Activated CD8-positive, alpha-beta T cell treated with anti-CD3 and anti-CD28 coated beads for 36 hours (primary cell): ENCODE results near the gene LSG1. TPM values are rescaled to one million over a fixed set of nuclear protein-coding genes. Genes with fewer than 3 reads are reported as not detected.

Experiments used
- ATAC-seq: fragments of 200-7000 bp; cut with Tn5 transposase; one replicate; pipeline ENCODE4 v1.10.0; 2021; ENCODE audit warnings: mild to moderate bottlenecking, moderate library complexity
- CTCF ChIA-PET: fragments of 350-600 bp; sonication (Branson Sonifier 250); formaldehyde crosslinking; loops from one replicate; lab custom pipeline; 2021; ENCODE audit warnings: antibody characterized with exemption; lab: Charles Lee
- POLR2A ChIA-PET: fragments of 350-600 bp; sonication (Branson Sonifier 250); formaldehyde crosslinking; loops from one replicate; lab custom pipeline; 2021; ENCODE audit warnings: antibody characterized with exemption; lab: Charles Lee
- DNase-seq: peaks from one replicate; pipeline ENCODE4 v3.0.0-alpha.2; 2020
- H3K27ac Mint-ChIP-seq: one replicate; pipeline ENCODE4 v1.8.0; 2021; ENCODE audit warnings: mild to moderate bottlenecking, mixed read lengths
- H3K27me3 Mint-ChIP-seq: one replicate; pipeline ENCODE4 v1.8.0; 2021; ENCODE audit warnings: mixed read lengths
- H3K36me3 Mint-ChIP-seq: one replicate; pipeline ENCODE4 v1.8.0; 2021; ENCODE audit warnings: low read depth, mixed read lengths
- H3K4me1 Mint-ChIP-seq: one replicate; pipeline ENCODE4 v1.8.0; 2021; ENCODE audit warnings: low read depth, mixed read lengths
- H3K4me3 Mint-ChIP-seq: one replicate; pipeline ENCODE4 v1.8.0; 2021; ENCODE audit warnings: mild to moderate bottlenecking, moderate library complexity, mixed read lengths
- H3K9me3 Mint-ChIP-seq: one replicate; pipeline ENCODE4 v1.8.0; 2021; ENCODE audit warnings: mixed read lengths
- intact Hi-C: fragments of 100-400 bp; cut with micrococcal nuclease; formaldehyde crosslinking; loops from one replicate; pipeline ENCODE4 v1.10.0; 2022
- total RNA-seq, 2 experiments: library from RNA; stranded (reverse); gene quantifications; one replicate each; pipeline ENCODE4 v1.2.3, GENCODE V29; 2021
- TF ChIP-seq, protein P1 (sequence below): fragments of 200-600 bp; IDR thresholded peaks from one replicate; pipeline ENCODE4 v1.8.0; 2022; ENCODE audit warnings: antibody characterized with exemption, mild to moderate bottlenecking

Gene LSG1
- total RNA-seq, 2 experiments from 2014 or later = 36.5 to 41.3 TPM

DNA sequence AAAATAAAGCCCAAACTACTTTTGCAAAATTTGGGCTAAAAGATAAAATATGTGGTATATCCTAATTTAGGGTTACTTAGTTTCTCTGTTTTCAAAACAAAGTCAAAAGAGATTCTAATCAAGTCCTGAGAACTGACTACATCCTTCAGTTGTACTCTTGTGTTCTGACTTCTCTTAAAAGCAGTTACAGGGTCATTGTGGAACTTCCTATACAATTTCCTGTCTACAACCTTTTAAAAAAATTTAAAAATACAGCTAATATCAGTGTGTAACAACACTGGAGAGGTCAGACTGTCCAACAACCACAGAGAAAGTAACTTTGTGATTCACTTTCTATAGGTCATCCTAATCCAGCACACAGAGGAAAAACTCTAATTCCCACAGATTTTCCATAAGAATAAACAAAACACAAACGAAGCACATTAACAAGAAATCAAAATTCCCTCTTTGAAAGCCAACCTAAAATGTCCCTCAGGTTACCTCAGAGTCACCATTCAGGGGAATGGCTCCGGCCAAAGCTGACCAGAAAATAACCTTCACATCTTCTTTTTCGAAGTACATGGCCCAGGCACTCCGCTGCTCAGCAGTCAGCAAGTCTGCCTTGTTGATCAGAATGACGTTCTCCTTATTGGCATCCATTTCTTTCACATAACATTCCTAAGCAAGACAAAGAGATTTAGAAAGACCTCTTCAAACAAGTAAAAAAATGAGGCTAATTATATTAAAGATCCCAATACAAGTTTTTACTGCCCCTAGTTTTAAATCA is 13.3 kb downstream of the LSG1 start:
- intact Hi-C loops = no loop called here
- ChIA-PET CTCF (interaction anchor here (1.2 to 6.4 kb wide), 3 partner anchors 12 to 602 kb away, joined by 3 to 64 read pairs (median 4); partner anchors contain the start of gene LSG1), POLR2A (interaction anchor here (1.3 kb wide), 1 partner anchor 11 kb away, joined by 6 read pairs; no protein-coding TSS in a partner anchor)
- TF ChIP-seq, protein P1, sequence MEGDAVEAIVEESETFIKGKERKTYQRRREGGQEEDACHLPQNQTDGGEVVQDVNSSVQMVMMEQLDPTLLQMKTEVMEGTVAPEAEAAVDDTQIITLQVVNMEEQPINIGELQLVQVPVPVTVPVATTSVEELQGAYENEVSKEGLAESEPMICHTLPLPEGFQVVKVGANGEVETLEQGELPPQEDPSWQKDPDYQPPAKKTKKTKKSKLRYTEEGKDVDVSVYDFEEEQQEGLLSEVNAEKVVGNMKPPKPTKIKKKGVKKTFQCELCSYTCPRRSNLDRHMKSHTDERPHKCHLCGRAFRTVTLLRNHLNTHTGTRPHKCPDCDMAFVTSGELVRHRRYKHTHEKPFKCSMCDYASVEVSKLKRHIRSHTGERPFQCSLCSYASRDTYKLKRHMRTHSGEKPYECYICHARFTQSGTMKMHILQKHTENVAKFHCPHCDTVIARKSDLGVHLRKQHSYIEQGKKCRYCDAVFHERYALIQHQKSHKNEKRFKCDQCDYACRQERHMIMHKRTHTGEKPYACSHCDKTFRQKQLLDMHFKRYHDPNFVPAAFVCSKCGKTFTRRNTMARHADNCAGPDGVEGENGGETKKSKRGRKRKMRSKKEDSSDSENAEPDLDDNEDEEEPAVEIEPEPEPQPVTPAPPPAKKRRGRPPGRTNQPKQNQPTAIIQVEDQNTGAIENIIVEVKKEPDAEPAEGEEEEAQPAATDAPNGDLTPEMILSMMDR = no peak
- Mint-ChIP-seq H3K27me3 (no peaks in the 10 kb centered on the region), H3K9me3 (no peaks in the 10 kb centered on the region), H3K36me3 (peaks cover 40% of the 10 kb centered on the region), H3K4me3 (no peak overlapping the region), H3K27ac (no peak overlapping the region), H3K4me1 (peaks cover 24% of the 10 kb centered on the region)
- ATAC-seq (no peak), DNase-seq (no peak)

DNA sequence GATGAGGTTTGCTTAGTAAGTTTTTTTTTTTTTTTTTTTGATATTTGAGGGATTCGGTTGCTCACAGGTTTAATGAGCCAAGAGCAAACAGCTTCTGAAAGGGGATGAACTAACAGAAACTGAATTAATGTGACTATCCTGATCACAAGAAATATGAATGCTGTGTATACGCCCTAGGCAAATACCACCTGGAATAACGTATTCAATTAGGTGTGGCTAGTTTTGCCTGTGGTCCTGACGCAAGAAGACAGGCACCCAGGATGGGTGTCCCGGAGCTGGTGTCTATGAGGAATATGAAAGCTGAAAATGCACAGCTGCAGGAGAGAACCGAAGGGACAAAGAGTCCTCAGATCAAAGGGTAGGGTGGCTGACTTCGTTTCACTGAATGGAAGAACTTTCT is 14.6 kb downstream of the LSG1 start:
- Mint-ChIP-seq H3K9me3 (no peaks in the 10 kb centered on the region), H3K27me3 (no peaks in the 10 kb centered on the region), H3K4me3 (no peak overlapping the region), H3K27ac (no peak overlapping the region), H3K4me1 (peaks cover 24% of the 10 kb centered on the region), H3K36me3 (peaks cover 52% of the 10 kb centered on the region)
- intact Hi-C loops = no loop called here
- POLR2A ChIA-PET = no interaction called here
- DNase-seq = no peak
- no peak for ATAC-seq
- CTCF ChIA-PET = interaction anchor here (1.2 to 6.4 kb wide), 2 partner anchors 9 to 14 kb away, joined by 3 to 64 read pairs; partner anchors contain the start of gene LSG1
- TF ChIP-seq, protein P1 = no peak

DNA sequence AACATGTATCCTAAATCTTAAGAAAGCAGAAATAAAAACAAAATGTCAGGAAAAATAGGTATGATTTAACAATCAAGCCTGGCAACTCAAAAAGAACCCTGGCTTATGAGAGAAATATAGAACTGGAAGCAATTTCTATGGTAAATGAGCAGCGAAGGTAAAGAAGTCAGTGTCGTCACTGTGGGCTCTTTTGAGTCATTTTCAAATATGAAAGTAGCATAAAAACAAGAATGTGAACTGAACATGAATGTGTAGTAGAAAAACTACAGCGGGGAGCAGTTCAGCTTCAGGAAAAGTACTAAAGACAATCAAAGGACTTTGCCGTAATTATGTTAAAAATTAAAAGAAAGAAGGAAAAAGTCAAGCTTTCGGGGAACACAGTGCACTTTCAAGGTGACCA is 17.5 kb downstream of the LSG1 start:
- DNase-seq (no peak), ATAC-seq (peak; percentile 67)
- ChIA-PET POLR2A (interaction anchor here (1.6 kb wide), 1 partner anchor 15 kb away, joined by 6 read pairs; no protein-coding TSS in a partner anchor), CTCF (interaction anchor here (1.5 kb wide), 1 partner anchor 18 kb away, joined by 3 read pairs; the partner anchor contains the start of gene LSG1)
- Mint-ChIP-seq H3K27ac (peak overlapping the region; percentile 73), H3K4me3 (no peak overlapping the region), H3K4me1 (peaks cover 15% of the 10 kb centered on the region), H3K36me3 (peaks cover 69% of the 10 kb centered on the region), H3K27me3 (no peaks in the 10 kb centered on the region), H3K9me3 (no peaks in the 10 kb centered on the region)
- intact Hi-C loops = no loop called here
- TF ChIP-seq, protein P1 = no peak

DNA sequence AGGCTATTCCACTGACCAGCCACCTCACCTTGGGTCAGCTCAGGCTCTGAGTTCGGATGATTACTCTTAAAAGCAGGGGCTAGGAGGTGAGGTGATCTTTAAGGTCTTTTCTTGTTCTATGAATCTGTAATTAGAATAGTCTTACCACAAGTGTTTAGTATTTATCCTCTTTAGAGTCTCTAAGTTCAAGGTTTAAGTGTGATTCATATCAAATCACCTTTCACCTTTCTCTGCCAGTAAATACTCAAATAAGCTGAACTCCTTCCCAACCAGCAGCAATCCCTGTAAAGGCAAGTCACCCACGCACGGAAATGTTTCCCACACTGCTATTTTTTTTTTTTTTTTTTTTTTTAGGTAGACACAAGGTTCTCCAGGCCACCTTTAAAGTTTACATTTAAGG is 24.2 kb downstream of the LSG1 start:
- intact Hi-C loops = no loop called here
- Mint-ChIP-seq H3K4me3 (no peak overlapping the region), H3K27ac (no peak overlapping the region), H3K9me3 (no peaks in the 10 kb centered on the region), H3K27me3 (no peaks in the 10 kb centered on the region), H3K4me1 (no peaks in the 10 kb centered on the region), H3K36me3 (peaks cover 55% of the 10 kb centered on the region)
- no peak for ATAC-seq
- TF ChIP-seq, protein P1 = no peak
- ChIA-PET POLR2A (interaction anchor here (0.6 kb wide), 1 partner anchor 24 kb away, joined by 3 read pairs; the partner anchor contains the start of gene LSG1), CTCF (interaction anchor here (1.2 to 1.5 kb wide), 5 partner anchors 9 to 304 kb away, joined by 3 to 7 read pairs (median 3); partner anchors contain the start of gene LSG1)
- DNase-seq = no peak

DNA sequence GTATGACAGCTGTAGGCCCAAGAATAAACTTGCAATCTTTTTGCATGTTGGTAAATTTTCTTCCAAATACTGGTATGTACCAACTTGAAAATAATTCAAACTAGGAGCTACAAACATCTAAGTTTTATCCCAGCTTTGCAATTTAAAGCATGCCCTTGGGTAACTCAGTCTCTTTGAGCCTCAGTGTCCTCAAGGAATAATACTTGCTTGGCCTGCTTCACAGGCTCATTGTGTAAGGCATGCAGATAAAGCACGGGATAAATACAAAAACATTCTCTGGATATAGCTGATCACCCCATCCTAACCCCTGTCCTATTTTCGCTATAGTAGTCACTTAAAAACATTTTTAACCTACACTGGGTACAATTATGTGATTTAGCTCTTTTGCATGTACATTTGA is 29.2 kb downstream of the LSG1 start:
- ATAC-seq (no peak), DNase-seq (no peak)
- intact Hi-C loops = no loop called here
- TF ChIP-seq, protein P1 = no peak
- Mint-ChIP-seq H3K9me3 (no peaks in the 10 kb centered on the region), H3K4me1 (peaks cover 6% of the 10 kb centered on the region), H3K4me3 (no peak overlapping the region), H3K27me3 (no peaks in the 10 kb centered on the region), H3K36me3 (peaks cover 45% of the 10 kb centered on the region), H3K27ac (no peak overlapping the region)
- ChIA-PET POLR2A (interaction anchor here (0.6 to 1.8 kb wide), 2 partner anchors 10 to 257 kb away, joined by 3 to 5 read pairs; no protein-coding TSS in a partner anchor), CTCF (interaction anchor here (0.8 to 1.6 kb wide), 5 partner anchors 9 to 76 kb away, joined by 3 to 8 read pairs (median 5); partner anchors contain the start of genes LSG1 and TMEM44)
